Hematopoietic multipotent progenitor cell treated with erythropoietin and hydrocortisone succinate and interleukin-3 and kit ligand, for 8 days (in vitro differentiated cells): ENCODE results near the gene SSTR5.
"Not testable (repeated sequence)": the region's sequence is repeated elsewhere in the genome, so short reads cannot be mapped to it uniquely, and the experiment has no call there.

ENCODE experiments used
- DNase-seq: peaks from one replicate; pipeline ENCODE4 v3.0.0-alpha.2; 2015

SSTR5 gene

GRCh38 chr16:1072526-1073261 is at the start of gene SSTR5:
SSTR5 (plus strand) TSS chr16:1072747; CDS start chr16:1078869, 6,122 bp downstream.
- no peak for DNase-seq

DNA sequence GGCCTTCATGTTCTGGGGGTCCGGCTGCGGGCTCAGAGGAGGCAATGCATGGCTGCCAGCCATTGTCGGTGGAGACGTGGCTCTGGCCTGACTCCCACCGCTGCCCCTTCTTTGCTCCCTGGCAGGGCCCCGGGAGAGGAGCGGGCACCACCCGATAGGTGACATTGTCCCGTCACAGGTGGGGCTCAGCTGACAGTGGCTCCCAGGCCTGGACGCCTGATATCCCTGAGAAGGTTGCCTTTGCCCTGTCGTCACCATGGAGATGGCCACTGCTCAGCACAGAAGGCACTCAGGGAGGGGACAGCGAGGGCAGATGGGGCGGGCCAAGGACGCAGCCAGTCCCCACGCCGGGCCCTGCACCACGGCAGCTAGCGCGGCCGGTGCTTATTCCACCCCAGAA is 48.4 kb upstream of the SSTR5 start:
- no peak for DNase-seq

DNA sequence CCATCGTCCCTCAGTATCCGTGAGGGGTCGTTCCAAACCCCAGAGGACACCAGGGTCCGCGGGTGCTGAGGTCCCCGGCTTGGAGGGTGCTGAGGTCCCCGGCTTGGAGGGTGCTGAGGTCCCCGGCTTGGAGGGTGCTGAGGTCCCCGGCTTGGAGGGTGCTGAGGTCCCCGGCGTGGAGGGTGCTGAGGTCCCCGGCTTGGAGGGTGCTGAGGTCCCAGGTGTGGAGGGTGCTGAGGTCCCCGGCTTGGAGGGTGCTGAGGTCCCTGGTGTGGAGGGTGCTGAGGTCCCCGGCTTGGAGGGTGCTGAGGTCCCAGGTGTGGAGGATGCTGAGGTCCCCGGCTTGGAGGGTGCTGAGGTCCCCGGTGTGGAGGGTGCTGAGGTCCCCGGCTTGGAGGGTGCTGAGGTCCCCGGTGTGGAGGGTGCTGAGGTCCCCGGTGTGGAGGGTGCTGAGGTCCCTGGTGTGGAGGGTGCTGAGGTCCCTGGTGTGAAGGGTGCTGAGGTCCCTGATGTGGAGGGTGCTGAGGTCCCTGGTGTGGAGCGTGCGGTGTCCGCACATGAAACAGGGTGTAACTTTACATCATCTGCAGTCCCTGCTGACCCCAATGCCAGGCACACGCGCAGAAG is 47.3 kb upstream of the SSTR5 start:
- DNase-seq, result not testable (repeated sequence)

- DNase-seq, result no peak
Observed at GRCh38 chr16:1026057-1026783, 46.3 kb upstream of the SSTR5 start.

DNA sequence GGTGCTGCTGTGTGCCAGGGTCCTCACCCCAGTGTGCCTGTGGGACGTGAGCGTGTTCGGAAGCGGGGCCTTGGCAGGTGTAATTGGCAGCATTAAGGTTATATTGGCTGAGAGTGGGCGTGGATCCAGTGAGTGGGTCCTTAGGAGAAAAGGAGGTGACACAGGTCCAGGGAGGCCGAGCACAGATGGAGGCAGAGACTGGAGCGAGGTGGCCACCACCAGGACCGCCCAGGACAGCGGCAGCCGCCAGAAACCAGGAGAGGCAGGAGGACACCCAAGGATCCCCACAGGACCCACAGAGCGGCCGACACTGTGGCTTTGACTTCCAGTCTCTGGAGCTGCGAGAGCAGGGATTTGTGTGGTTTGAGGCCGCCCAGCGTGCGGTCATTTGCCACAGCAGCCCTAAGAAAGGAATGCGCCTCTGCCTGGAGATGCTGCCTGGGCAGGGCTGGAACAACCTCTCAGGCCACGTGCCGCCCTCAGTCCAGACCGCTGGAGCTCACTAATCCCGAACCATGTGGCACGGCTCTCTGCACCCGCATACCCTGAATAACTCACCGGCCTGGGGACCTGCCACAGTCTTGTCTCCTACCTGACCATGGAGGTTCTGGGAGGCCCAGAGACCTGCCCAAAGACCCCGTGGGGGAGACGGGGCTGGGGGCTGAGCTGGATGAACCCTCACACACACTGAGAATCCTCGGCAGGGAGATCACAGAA is 45.6 kb upstream of the SSTR5 start:
- DNase-seq, result no peak

- DNase-seq, result no peak
Observed at GRCh38 chr16:1027501-1027815, 45.1 kb upstream of the SSTR5 start.

DNA sequence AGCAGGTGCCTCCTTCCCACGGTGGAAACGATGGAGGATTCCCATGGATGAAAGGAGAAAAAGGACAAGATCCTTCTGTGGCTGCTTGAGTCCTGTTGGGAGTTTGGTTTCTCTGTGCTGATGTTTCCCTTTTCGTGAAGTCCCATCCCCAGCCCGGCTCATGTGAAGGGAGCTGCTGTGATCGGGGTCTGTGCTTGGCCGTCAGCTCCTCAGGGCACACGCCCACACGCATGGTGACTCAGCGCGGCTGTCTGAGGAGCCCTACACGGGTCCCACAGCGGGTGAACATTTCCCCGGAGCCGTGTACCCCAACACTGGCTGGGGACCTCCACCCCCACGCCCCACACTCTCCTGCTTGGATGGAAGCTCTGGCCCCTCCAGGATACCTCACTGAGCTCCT is 44.5 kb upstream of the SSTR5 start:
- DNase-seq, result no peak

DNA sequence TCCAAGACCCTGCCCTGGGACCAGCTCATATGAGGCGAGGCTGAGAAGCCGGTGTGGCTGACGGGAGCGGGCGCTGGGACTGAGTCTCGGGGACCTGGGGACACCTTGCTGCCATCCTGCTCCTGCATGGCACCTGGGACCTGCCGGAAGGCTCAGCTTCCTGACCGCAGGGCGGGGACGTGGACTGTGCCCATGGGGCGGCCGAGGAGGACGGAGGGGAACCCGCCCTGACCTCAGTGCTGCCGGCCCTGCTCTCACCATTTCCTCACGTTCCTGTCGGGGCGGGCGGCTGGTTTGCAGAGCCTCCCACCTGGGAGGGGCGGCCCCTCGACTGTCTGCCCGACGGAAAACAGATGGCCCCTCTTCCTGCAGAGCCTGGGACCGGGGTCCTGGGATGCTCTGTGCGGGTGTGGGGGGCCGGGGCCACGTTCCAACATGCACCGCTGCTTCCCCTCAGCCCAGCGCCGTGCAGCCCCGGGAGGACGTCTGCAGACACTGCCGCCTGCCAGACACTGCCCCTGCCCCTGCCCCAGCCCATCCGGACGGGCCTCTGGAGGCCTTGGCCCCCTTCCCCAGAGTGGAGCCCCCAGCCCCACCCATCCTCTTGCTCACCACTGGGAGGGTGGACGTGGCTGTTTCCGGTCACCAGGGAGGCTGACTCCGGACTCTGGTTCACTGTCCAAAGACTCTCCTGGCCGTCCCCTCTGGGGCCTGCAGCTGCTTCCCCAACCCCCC is 43.9 kb upstream of the SSTR5 start:
- DNase-seq, result no peak

DNA sequence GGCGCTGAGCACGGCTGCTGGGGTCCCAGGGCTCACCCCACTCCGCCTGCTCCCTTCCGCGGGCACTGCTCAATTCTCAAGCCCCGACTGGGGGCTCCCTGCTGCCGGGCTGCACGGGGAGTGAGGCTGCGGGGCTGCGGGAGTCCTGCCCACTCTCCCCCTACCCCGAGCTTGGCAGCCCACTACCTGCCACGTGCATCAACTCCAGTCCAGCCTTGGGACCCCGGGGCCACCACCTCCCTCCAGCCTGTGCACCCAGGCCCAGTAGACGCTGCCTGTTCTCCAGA is 43.3 kb upstream of the SSTR5 start:
- DNase-seq, result no peak

GRCh38 chr16:1030473-1030901 is 42.1 kb upstream of the SSTR5 start:
- no peak for DNase-seq

DNA sequence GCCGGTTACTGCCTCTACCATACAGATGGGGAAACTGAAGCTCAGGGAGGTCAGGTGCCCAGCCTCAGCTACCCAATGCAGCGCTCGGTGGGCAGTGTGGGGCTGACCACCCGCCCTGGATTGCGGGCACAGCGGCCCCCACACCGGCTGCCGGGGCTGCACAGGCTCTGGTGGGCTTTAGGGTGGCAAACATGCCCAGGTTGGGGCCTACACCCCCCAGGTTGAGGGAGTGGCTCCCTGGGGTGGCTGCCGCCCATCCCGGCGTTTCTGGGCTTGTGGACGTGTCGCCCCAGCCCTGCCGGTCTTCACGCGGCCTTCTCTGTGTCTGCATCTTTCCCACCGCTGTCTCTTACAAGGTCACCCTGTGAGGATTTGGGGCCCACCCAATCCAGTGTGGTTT is 40.9 kb upstream of the SSTR5 start:
- DNase-seq, result no peak

GRCh38 chr16:1032607-1033006 is 39.9 kb upstream of the SSTR5 start:
- no peak for DNase-seq

GRCh38 chr16:1033128-1033679 is 39.3 kb upstream of the SSTR5 start:
- DNase-seq, result no peak

GRCh38 chr16:1034230-1035065 is 38.1 kb upstream of the SSTR5 start:
- no peak for DNase-seq

DNA sequence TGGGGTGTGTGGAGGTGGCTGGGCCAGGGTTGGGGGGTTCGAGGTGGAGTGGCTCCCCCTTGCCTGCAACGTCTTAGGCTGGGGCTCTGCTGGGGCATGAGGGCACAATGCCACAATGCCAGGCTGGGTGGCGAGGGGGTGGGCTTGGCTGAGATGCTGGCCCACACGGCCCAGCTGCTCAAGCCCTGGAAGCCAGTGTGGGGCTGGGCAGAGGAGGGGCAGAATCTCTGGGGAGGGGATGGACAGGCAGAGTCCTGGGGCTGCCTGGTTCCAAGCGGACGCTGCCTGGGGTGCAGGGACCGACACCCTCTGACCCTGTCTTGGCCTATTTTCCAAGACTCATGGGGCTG is 37.5 kb upstream of the SSTR5 start:
- no peak for DNase-seq

DNA sequence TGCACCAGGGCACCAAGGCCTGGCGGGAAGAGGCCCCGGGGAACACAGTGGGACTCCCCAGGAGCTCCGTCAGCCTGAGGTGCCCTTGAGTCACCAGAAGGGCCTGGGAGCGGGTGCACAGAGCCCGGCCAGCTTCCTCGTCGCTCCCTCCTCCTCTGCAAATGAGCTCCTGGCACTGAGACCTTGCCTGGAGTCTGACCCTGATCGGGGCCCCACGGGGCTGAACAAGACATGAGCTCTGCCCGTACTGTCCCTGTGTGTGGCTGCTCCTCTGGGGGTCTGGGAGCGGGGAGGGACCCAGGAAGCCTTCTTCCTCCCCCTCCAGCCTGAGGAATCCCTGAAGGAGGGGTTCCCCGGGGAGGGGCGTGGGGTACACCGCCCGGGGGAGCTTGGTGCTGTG is 36.4 kb upstream of the SSTR5 start:
- DNase-seq, result no peak

- no peak for DNase-seq
Observed at GRCh38 chr16:1036726-1037393, 35.7 kb upstream of the SSTR5 start.

DNA sequence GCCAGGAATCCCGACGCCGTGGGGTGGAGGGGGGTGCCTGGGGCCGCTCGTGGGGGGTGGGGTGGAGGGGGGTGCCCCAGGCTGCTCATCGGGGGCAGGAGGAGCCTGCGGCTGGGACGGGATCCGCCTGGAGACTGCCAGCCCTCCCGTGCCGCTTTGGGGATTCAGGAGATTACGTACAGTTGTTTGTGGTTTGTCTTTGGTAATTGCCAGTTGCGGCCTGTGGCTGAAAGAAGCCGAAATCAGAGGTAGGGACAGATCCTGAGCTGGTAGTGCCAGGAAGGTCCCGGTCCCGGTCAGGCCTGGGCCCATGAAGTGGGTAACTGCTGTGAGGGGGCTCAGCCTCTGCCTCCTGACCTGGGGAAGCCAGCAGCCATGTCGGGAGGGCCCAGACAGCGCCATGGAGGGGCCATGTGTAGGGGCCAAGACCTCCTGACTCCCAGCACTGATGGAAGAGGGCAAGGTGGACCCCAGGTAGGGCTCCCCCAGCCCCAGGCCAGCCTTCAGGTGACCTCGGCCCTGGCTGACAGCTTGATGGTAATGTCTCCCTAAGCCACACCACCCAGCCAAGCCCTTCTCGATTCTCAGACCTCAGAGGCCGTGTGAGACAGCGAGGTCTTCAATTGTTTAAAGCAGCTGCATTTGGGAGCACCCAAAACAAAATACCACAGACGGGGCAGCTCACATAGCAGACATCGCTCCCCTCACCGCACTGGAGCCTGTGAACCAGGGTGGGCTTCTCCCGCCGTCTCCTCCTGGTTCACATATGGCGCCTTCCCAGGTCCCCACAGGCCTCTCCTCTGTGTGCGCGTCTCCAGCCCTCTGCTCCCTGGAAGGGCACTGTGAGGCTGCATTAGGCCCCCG is 34.9 kb upstream of the SSTR5 start:
- no peak for DNase-seq

GRCh38 chr16:1038932-1039331 is 33.6 kb upstream of the SSTR5 start:
- DNase-seq, result no peak

DNA sequence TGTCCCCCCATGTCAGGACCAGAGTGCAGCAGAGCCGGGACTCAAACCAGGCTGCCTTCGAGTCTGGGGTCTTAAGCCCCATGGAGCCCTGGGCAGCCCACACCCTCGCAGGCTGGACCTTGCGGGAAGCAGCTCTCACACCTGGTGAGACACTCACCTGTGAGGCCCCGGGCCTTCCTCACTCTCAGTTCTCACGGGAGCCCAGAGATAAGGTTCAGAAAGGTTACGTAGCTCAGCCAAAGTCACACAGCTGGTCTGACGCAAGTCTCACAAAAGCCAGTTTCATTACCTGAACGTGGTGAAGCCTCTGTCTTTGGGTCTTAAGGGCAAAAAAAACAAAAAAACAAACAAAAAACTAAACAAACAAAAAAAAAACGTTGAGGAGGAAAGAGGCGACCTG is 32.8 kb upstream of the SSTR5 start:
- DNase-seq, result no peak
